GM12891 (cell line): ENCODE measurements around the gene UBE2O.

Experiments
- POLR2A ChIP-seq: IDR thresholded peaks from 2 replicates; pipeline ENCODE4 v1.6.1; 2011; ENCODE audit warnings: low read depth, low read length, control low read depth
- POLR2AphosphoS5 ChIP-seq: IDR thresholded peaks from 2 replicates; pipeline ENCODE4 v1.6.1; 2011; ENCODE audit warnings: low read depth, low read length, control low read depth
- POU2F2 ChIP-seq: IDR thresholded peaks from 2 replicates; pipeline ENCODE4 v1.6.1; 2011; ENCODE audit warnings: low read depth, mild to moderate bottlenecking, control low read depth, low read length, moderate library complexity
- TAF1 ChIP-seq: IDR thresholded peaks from 2 replicates; pipeline ENCODE4 v1.6.1; 2011; ENCODE audit warnings: low read depth, low read length, control low read depth

- no peak for TF ChIP-seq POLR2AphosphoS5
- no peak for TF ChIP-seq POLR2A
- TF ChIP-seq POU2F2, result no peak
- TF ChIP-seq TAF1, result no peak
Observed at GRCh38 chr17:76501827-76502307, 48.9 kb upstream of the UBE2O start.
